GM12875 (cell line): ENCODE results near the gene RNH1.

Source experiments
- H3K4me3 ChIP-seq: one replicate; pipeline ENCODE4 v1.5.1; 2011; ENCODE audit warnings: low read depth, low read length, control low read depth
- CTCF ChIP-seq: IDR thresholded peaks from 2 replicates; pipeline ENCODE4 v1.5.1; 2011; ENCODE audit warnings: low read depth, mild to moderate bottlenecking, control low read depth, inconsistent platforms, low read length, moderate library complexity, borderline replicate concordance; ENCODE audit not compliant: insufficient read depth

Gene RNH1

GRCh38 chr11:460331-461199, 46.5 kb downstream of the RNH1 start:
- no peak overlapping the region for H3K4me3 ChIP-seq
- no peak for TF ChIP-seq CTCF

GRCh38 chr11:459511-460220, 47.4 kb downstream of the RNH1 start:
- TF ChIP-seq CTCF = no peak
- H3K4me3 ChIP-seq = no peak overlapping the region

GRCh38 chr11:457111-457760, 49.8 kb downstream of the RNH1 start:
- no peak overlapping the region for H3K4me3 ChIP-seq
- TF ChIP-seq CTCF = no peak

DNA sequence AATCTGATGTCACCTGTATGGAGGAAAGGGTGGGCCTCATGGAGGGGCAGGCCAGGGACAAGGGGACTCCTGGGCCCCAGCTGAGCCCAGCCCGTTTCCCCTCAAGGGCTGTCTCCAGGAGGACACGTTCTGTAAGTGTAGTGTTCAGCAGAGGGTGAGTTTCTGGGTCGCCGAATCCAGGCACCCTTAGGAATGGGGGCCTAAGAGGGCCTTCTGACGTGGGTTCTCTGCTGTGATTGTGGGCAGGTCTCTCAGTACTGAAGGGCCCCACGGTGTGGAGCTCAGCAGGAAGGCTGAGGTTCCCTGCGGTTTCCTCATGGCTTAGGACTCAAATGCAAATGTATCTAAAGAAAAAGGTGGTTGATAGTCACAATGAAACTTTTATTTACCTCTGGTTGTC, 50.5 kb downstream of the RNH1 start:
- no peak for TF ChIP-seq CTCF
- no peak overlapping the region for H3K4me3 ChIP-seq

GRCh38 chr11:455566-456147, 51.4 kb downstream of the RNH1 start:
- H3K4me3 ChIP-seq = no peak overlapping the region
- no peak for TF ChIP-seq CTCF

GRCh38 chr11:454801-455565, 52.1 kb downstream of the RNH1 start:
- H3K4me3 ChIP-seq = no peak overlapping the region
- no peak for TF ChIP-seq CTCF
